Fibroblast of villous mesenchyme (primary cell): ENCODE measurements around the gene RBM34. TPM values are rescaled to one million over a fixed set of nuclear protein-coding genes. Genes with fewer than 3 reads are reported as not detected.

Source experiments
- DNase-seq: peaks from one replicate; pipeline ENCODE4 v3.0.0-alpha.2; 2010; ENCODE audit warnings: low read depth
- H3K4me3 ChIP-seq: 2 replicates; pipeline ENCODE4 v1.5.1; 2011; ENCODE audit warnings: low read depth, mild to moderate bottlenecking, low read length
- CTCF ChIP-seq: IDR thresholded peaks from 2 replicates; pipeline ENCODE4 v1.5.1; 2012; ENCODE audit warnings: low read depth, mild to moderate bottlenecking, low read length; ENCODE audit not compliant: insufficient read depth
- total RNA-seq: library from RNA; depleted of rRNA; stranded (reverse); fragments of >200 nt; gene quantifications from 2 replicates; pipeline ENCODE4 v1.2.3, GENCODE V29; 2012

Gene RBM34
- total RNA-seq, 1 donor, result 61.7 TPM

- DNase-seq, result no peak
- TF ChIP-seq CTCF, result no peak
- no peak overlapping the region for H3K4me3 ChIP-seq
Observed at GRCh38 chr1:235129774-235130570, 31.1 kb downstream of the RBM34 start.

GRCh38 chr1:235128456-235129328 is 32.4 kb downstream of the RBM34 start, which contains the start of gene TOMM20:
TSS of gene TOMM20 (minus strand) at chr1:235128837. CDS start at chr1:235128715, 122 bp downstream.
- peak; percentile 98 for DNase-seq
- peak within 1 kb of the TSS; percentile 98 for H3K4me3 ChIP-seq
- TF ChIP-seq CTCF, result no peak

- TF ChIP-seq CTCF, result no peak
- peak overlapping the region; percentile 98 for H3K4me3 ChIP-seq
- DNase-seq, result peak; percentile 18
Observed at GRCh38 chr1:235127732-235128455, 33.2 kb downstream of the RBM34 start.

GRCh38 chr1:235127203-235127602 is 33.8 kb downstream of the RBM34 start:
- peak; percentile 20 for DNase-seq
- peak overlapping the region; percentile 98 for H3K4me3 ChIP-seq
- no peak for TF ChIP-seq CTCF

GRCh38 chr1:235124665-235125064 is 36.4 kb downstream of the RBM34 start:
- DNase-seq, result no peak

More at GRCh38 chr1:235124665-235125064, 36.4 kb downstream of the RBM34 start:
- no peak for TF ChIP-seq CTCF
- no peak overlapping the region for H3K4me3 ChIP-seq
